GM23338 (cell line): ENCODE measurements around the gene GPATCH3. TPM values are rescaled to one million over a fixed set of nuclear protein-coding genes. Genes with fewer than 3 reads are reported as not detected.

ENCODE experiments used
- ATAC-seq: fragments of 200-7000 bp; cut with Tn5 transposase; 3 replicates; pipeline ENCODE4 v1.9.1; 2020
- DNase-seq: peaks from one replicate; pipeline ENCODE4 v3.0.0-alpha.2; 2015; ENCODE audit warnings: low spot score
- H2AFZ ChIP-seq: fragments of 200-600 bp; sonication (generic); 2 replicates; pipeline ENCODE4 v1.8.0; 2016; ENCODE audit warnings: antibody characterized with exemption, mild to moderate bottlenecking, moderate library complexity
- H3F3A ChIP-seq: fragments of 200-600 bp; sonication (generic); replicated peaks from 2 replicates; pipeline ENCODE4 v1.8.0; 2017; ENCODE audit warnings: antibody characterized with exemption, mixed run types, low read depth
- H3K27ac ChIP-seq: fragments of 200-600 bp; sonication (generic); 2 replicates; pipeline ENCODE4 v1.6.1; 2016; ENCODE audit warnings: low read depth
- H3K27me3 ChIP-seq: fragments of 200-600 bp; sonication (generic); 2 replicates; pipeline ENCODE4 v1.8.0; 2016; ENCODE audit warnings: mild to moderate bottlenecking, mixed run types, moderate library complexity; ENCODE audit not compliant: insufficient read depth
- H3K36me3 ChIP-seq: fragments of 200-600 bp; sonication (generic); 2 replicates; pipeline ENCODE4 v1.8.0; 2016; ENCODE audit warnings: mild to moderate bottlenecking; ENCODE audit not compliant: insufficient read depth
- H3K4me1 ChIP-seq: fragments of 200-600 bp; sonication (generic); 2 replicates; pipeline ENCODE4 v1.8.0; 2016; ENCODE audit warnings: mild to moderate bottlenecking, moderate library complexity; ENCODE audit not compliant: insufficient read depth
- H3K4me2 ChIP-seq: fragments of 200-600 bp; sonication (generic); 2 replicates; pipeline ENCODE4 v1.7.1; 2017; ENCODE audit warnings: mixed run types
- H3K4me3 ChIP-seq: fragments of 200-600 bp; sonication (generic); 2 replicates; pipeline ENCODE4 v1.6.1; 2016; ENCODE audit warnings: mixed run types
- H3K79me2 ChIP-seq: fragments of 200-600 bp; sonication (generic); replicated peaks from 2 replicates; pipeline ENCODE4 v1.8.0; 2017; ENCODE audit warnings: mild to moderate bottlenecking; ENCODE audit not compliant: insufficient read depth
- H3K9me2 ChIP-seq: fragments of 200-600 bp; sonication (generic); 2 replicates; pipeline ENCODE4 v1.8.0; 2017; ENCODE audit not compliant: insufficient read depth
- H4K20me1 ChIP-seq: fragments of 200-600 bp; sonication (generic); replicated peaks from 2 replicates; pipeline ENCODE4 v1.8.0; 2017; ENCODE audit warnings: mild to moderate bottlenecking; ENCODE audit not compliant: insufficient read depth
- H3K27ac Mint-ChIP-seq: 2 replicates; pipeline ENCODE4 v1.8.0; 2020; ENCODE audit warnings: inconsistent platforms, mild to moderate bottlenecking, moderate library complexity, mixed read lengths
- H3K27me3 Mint-ChIP-seq: 3 replicates; pipeline ENCODE4 v1.8.0; 2022; ENCODE audit warnings: low read depth, mild to moderate bottlenecking, moderate library complexity, mixed read lengths, inconsistent platforms; ENCODE audit not compliant: insufficient read depth, poor library complexity
- H3K36me3 Mint-ChIP-seq: 3 replicates; pipeline ENCODE4 v1.8.0; 2021; ENCODE audit warnings: low read depth, mild to moderate bottlenecking, inconsistent platforms, moderate library complexity, mixed read lengths
- H3K4me1 Mint-ChIP-seq: 3 replicates; pipeline ENCODE4 v1.8.0; 2020; ENCODE audit warnings: mild to moderate bottlenecking, inconsistent platforms, mixed read lengths
- H3K4me3 Mint-ChIP-seq: 3 replicates; pipeline ENCODE4 v1.8.0; 2021; ENCODE audit warnings: moderate library complexity, mild to moderate bottlenecking, inconsistent platforms, mixed read lengths
- H3K9me3 Mint-ChIP-seq: 3 replicates; pipeline ENCODE4 v1.8.0; 2020; ENCODE audit warnings: moderate library complexity, mild to moderate bottlenecking, inconsistent platforms, mixed read lengths
- CREB1 ChIP-seq: fragments of 250-450 bp; sonication (Bioruptor Pico); IDR thresholded peaks from 2 replicates; pipeline ENCODE4 v1.5.0; 2020; ENCODE audit warnings: low read depth, mild to moderate bottlenecking, moderate library complexity
- CTCF ChIP-seq, 2 experiments: fragments of 200-600 bp in 1 of 2; sonication (generic) in 1 of 2; conservative IDR thresholded peaks; 2 replicates each; pipeline versions ENCODE4 v1.5.1 to v1.6.1; 2016 to 2017; ENCODE audit warnings: antibody characterized with exemption in 2 of 2, low read depth in 2 of 2, mild to moderate bottlenecking in 2 of 2, moderate library complexity in 1 of 2
- ETS1 ChIP-seq: IDR thresholded peaks from 2 replicates; pipeline ENCODE4 v1.6.1; 2016; ENCODE audit warnings: antibody characterized with exemption
- EZH2phosphoT487 ChIP-seq: fragments of 200-600 bp; sonication (generic); IDR thresholded peaks from one replicate; pipeline ENCODE4 v1.8.1; 2018; ENCODE audit warnings: antibody characterized with exemption; ENCODE audit not compliant: unreplicated experiment
- JUNB ChIP-seq: IDR thresholded peaks from one replicate; pipeline ENCODE4 v1.6.1; 2016; ENCODE audit warnings: antibody characterized with exemption; ENCODE audit not compliant: unreplicated experiment
- NANOG ChIP-seq: IDR thresholded peaks from 2 replicates; pipeline ENCODE4 v1.6.1; 2016; ENCODE audit warnings: antibody characterized with exemption, borderline replicate concordance
- REST ChIP-seq: IDR thresholded peaks from one replicate; pipeline ENCODE4 v1.6.1; 2018; ENCODE audit warnings: antibody characterized with exemption; ENCODE audit not compliant: unreplicated experiment
- STAT1 ChIP-seq: IDR thresholded peaks from one replicate; pipeline ENCODE4 v1.6.1; 2016; ENCODE audit warnings: antibody characterized with exemption; ENCODE audit not compliant: unreplicated experiment
- ZNF114 ChIP-seq: fragments of 250-450 bp; sonication (Bioruptor Pico); IDR thresholded peaks from 2 replicates; pipeline ENCODE4 v1.5.0; 2020; ENCODE audit warnings: mild to moderate bottlenecking, moderate library complexity
- polyA plus RNA-seq: library from polyadenylated mRNA; unstranded; fragments of >200 nt; fragmentation: Nextera tagmentation; extraction: Ambion mirVana; gene quantifications from 2 replicates; pipeline ENCODE4 v1.2.1, GENCODE V29; 2016
- total RNA-seq: library from RNA; depleted of rRNA; stranded (reverse); fragments of >200 nt; shearing (Covaris generic); gene quantifications from 2 replicates; pipeline ENCODE4 v1.2.3, GENCODE V29; 2014

GPATCH3 gene
- total and polyA plus RNA-seq, 2 experiments from 2014 or later = 10.5 to 13.0 TPM

GRCh38 chr1:26863685-26864077 lies 36.6 kb downstream of the GPATCH3 start (continued):
- TF ChIP-seq REST (no peak), ETS1 (no peak), ZNF114 (CRISPR knock-in tag) (no peak), CREB1 (CRISPR knock-in tag) (no peak), JUNB (no peak), STAT1 (no peak), CTCF (conservative IDR thresholded peaks at IDR 0.05; ENCODE audit: low read depth in 2 of 2) (no peak)

- H3K27ac Mint-ChIP-seq = no peak within 1 kb of the TSS
- peak; percentile 39 for ATAC-seq
- H3K79me2 ChIP-seq = no peaks in the 10 kb centered on the region
These were observed 37.2 kb downstream of the GPATCH3 start, which contains the start of gene SFN for GRCh38 chr1:26862781-26863684. SFN (plus strand) TSS chr1:26863149; CDS start chr1:26863213, 64 bp downstream.

More at GRCh38 chr1:26862781-26863684, 37.2 kb downstream of the GPATCH3 start, which contains the start of gene SFN:
- Histone ChIP-seq H3F3A (peaks cover 17% of the 10 kb centered on the region), H3K27me3 (peaks cover 11% of the 10 kb centered on the region), H3K4me3 (peak within 1 kb of the TSS; percentile 78), H3K36me3 (no peaks in the 10 kb centered on the region), H3K4me1 (peaks cover 15% of the 10 kb centered on the region), H2AFZ (peak within 1 kb of the TSS; percentile 72; the same call in 1 of the 2 replicates), H4K20me1 (no peaks in the 10 kb centered on the region), H3K9me2 (no peaks in the 10 kb centered on the region), H3K4me2 (peak within 1 kb of the TSS; percentile 96), H3K27ac (no peak within 1 kb of the TSS)
- Mint-ChIP-seq H3K4me3 (peak within 1 kb of the TSS; percentile 56), H3K4me1 (peaks cover 40% of the 10 kb centered on the region), H3K36me3 (no peaks in the 10 kb centered on the region; the same call in 2 of the 3 replicates), H3K27me3 (peaks cover 28% of the 10 kb centered on the region), H3K9me3 (no peaks in the 10 kb centered on the region)
- peak; percentile 93 for DNase-seq
- no peak for TF ChIP-seq NANOG
- TF ChIP-seq CTCF (conservative IDR thresholded peaks at IDR 0.05; ENCODE audit: low read depth in 2 of 2) = peak; percentile 66 to 74
- no peak for TF ChIP-seq EZH2phosphoT487
- no peak for TF ChIP-seq ZNF114 (CRISPR knock-in tag)
- TF ChIP-seq CREB1 (CRISPR knock-in tag) = no peak
